HCT116 (cell line): ENCODE results near the gene ATRN. TPM values are rescaled to one million over a fixed set of nuclear protein-coding genes. Genes with fewer than 3 reads are reported as not detected.

Experiments
- ATAC-seq: fragments of 200-7000 bp; cut with Tn5 transposase; 2 replicates; pipeline ENCODE4 v1.9.1; 2020; ENCODE audit warnings: mild to moderate bottlenecking, moderate library complexity
- BruUV-seq: library from RNA; stranded (reverse); fragments of 400-500 nt; replicated peaks from 2 replicates; lab custom pipeline; 2021; lab: Mats Ljungman, UMichigan
- CTCF ChIA-PET: fragments of 300-600 bp; sonication (Branson Sonifier 250); formaldehyde crosslinking; loops from one replicate; lab custom pipeline; 2021; ENCODE audit warnings: antibody characterized with exemption; lab: Charles Lee
- POLR2A ChIA-PET: fragments of 300-600, 350-600 bp; sonication (Branson Sonifier 250); formaldehyde crosslinking; loops from one replicate; lab custom pipeline; 2021; ENCODE audit warnings: antibody characterized with exemption; lab: Charles Lee
- RAD21 ChIA-PET, 2 experiments: fragments of 300-600 bp; sonication (Branson Sonifier 250); formaldehyde crosslinking; loops; one replicate each; lab custom pipeline; 2023; ENCODE audit warnings: low total read pairs in 2 of 2; ENCODE audit not compliant: uncharacterized antibody in 2 of 2, unreplicated experiment in 2 of 2, low non-redundant PET in 1 of 2; lab: Charles Lee
- DNase-seq: peaks from one replicate; pipeline ENCODE4 v3.0.0-alpha.2; 2010; ENCODE audit warnings: low read depth, low spot score
- H2AFZ ChIP-seq: fragments of 200-600 bp; shearing (Covaris generic), sonication (generic); 2 replicates; pipeline ENCODE4 v1.6.1; 2017; ENCODE audit warnings: low read depth, mixed run types, mixed read lengths, antibody characterized with exemption, low read length; ENCODE audit not compliant: poor library complexity, severe bottlenecking
- H3K27ac ChIP-seq: 2 replicates; pipeline ENCODE4 v1.5.1; 2012; ENCODE audit warnings: low read depth, low read length
- H3K27me3 ChIP-seq: fragments of 200-600 bp; sonication (generic); 2 replicates; pipeline ENCODE4 v1.6.1; 2016; ENCODE audit warnings: mixed run types, low read length, mixed read lengths; ENCODE audit not compliant: insufficient read depth
- H3K36me3 ChIP-seq, 2 experiments: fragments of 200-500 bp in 1 of 2; fragments of 200-600 bp in 1 of 2; sonication (Bioruptor generic) in 1 of 2; sonication (generic) in 1 of 2; 2 replicates each; pipeline versions ENCODE4 v1.5.1 to v1.6.1; 2014 to 2016; ENCODE audit warnings: low read length in 2 of 2, inconsistent platforms in 1 of 2, mixed read lengths in 1 of 2, mixed run types in 1 of 2; ENCODE audit not compliant: insufficient read depth in 2 of 2, control insufficient read depth in 1 of 2
- H3K4me1 ChIP-seq, 2 experiments: fragments of 200-600 bp in 1 of 2; sonication (generic) in 1 of 2; 2 replicates each; pipeline versions ENCODE4 v1.5.1 to v1.6.1; 2012 to 2017; ENCODE audit warnings: low read length in 2 of 2, inconsistent platforms in 1 of 2, mild to moderate bottlenecking in 1 of 2, mixed read lengths in 1 of 2, mixed run types in 1 of 2, moderate library complexity in 1 of 2; ENCODE audit not compliant: insufficient read depth in 2 of 2, control insufficient read depth in 1 of 2
- H3K4me2 ChIP-seq: fragments of 200-600 bp; sonication (generic); 2 replicates; pipeline ENCODE4 v1.6.1; 2017; ENCODE audit warnings: mixed run types, low read length, mixed read lengths
- H3K4me3 ChIP-seq, 2 experiments: fragments of 200-600 bp in 1 of 2; sonication (generic) in 1 of 2; replicated peaks in 1 of 2; 2 replicates each; pipeline ENCODE4 v1.5.1; 2011 to 2016; ENCODE audit warnings: low read length in 2 of 2, control low read depth in 1 of 2, low read depth in 1 of 2, mild to moderate bottlenecking in 1 of 2, mixed read lengths in 1 of 2, mixed run types in 1 of 2
- H3K79me2 ChIP-seq: fragments of 200-600 bp; sonication (generic); 2 replicates; pipeline ENCODE4 v1.6.1; 2017; ENCODE audit warnings: mild to moderate bottlenecking, mixed run types, low read length, moderate library complexity, mixed read lengths; ENCODE audit not compliant: insufficient read depth
- H3K9ac ChIP-seq: fragments of 200-600 bp; sonication (generic); 2 replicates; pipeline ENCODE4 v1.6.1; 2016; ENCODE audit warnings: low read length, mixed read lengths
- H3K9me2 ChIP-seq: fragments of 200-600 bp; sonication (generic), shearing (Covaris generic); 2 replicates; pipeline ENCODE4 v1.6.1; 2017; ENCODE audit warnings: mixed run types, mild to moderate bottlenecking, moderate library complexity; ENCODE audit not compliant: insufficient read depth
- H3K9me3 ChIP-seq, 2 experiments: fragments of 200-500 bp in 1 of 2; fragments of 200-600 bp in 1 of 2; sonication (Bioruptor generic) in 1 of 2; sonication (generic) in 1 of 2; 2 replicates each; pipeline ENCODE4 v1.6.1; 2014 to 2017; ENCODE audit warnings: low read length in 2 of 2, mixed read lengths in 2 of 2, inconsistent platforms in 1 of 2, low read depth in 1 of 2, mild to moderate bottlenecking in 1 of 2, mixed run types in 1 of 2, moderate library complexity in 1 of 2; ENCODE audit not compliant: control insufficient read depth in 1 of 2, insufficient read depth in 1 of 2
- H4K20me1 ChIP-seq: fragments of 200-600 bp; sonication (generic), shearing (Covaris generic); 2 replicates; pipeline ENCODE4 v1.6.1; 2017; ENCODE audit warnings: mixed run types, mild to moderate bottlenecking, moderate library complexity; ENCODE audit not compliant: insufficient read depth
- CBX3 ChIP-seq: IDR thresholded peaks from 2 replicates; pipeline ENCODE4 v1.6.1; 2012; ENCODE audit warnings: low read depth
- CEBPB ChIP-seq: IDR thresholded peaks from 2 replicates; pipeline ENCODE4 v1.6.1; 2012; ENCODE audit warnings: low read depth
- EGR1 ChIP-seq: IDR thresholded peaks from 2 replicates; pipeline ENCODE4 v1.6.1; 2012; ENCODE audit warnings: low read depth
- EZH2 ChIP-seq: fragments of 200-600 bp; sonication (generic); IDR thresholded peaks from 2 replicates; pipeline ENCODE4 v1.6.1; 2017; ENCODE audit warnings: antibody characterized with exemption, mixed run types
- EZH2phosphoT487 ChIP-seq: fragments of 200-600 bp; IDR thresholded peaks from 2 replicates; pipeline ENCODE4 v1.6.1; 2018; ENCODE audit warnings: antibody characterized with exemption, borderline replicate concordance
- POLR2AphosphoS5 ChIP-seq: IDR thresholded peaks from 2 replicates; pipeline ENCODE4 v1.6.1; 2011; ENCODE audit warnings: mild to moderate bottlenecking, low read depth, low read length, moderate library complexity
- SIN3A ChIP-seq: IDR thresholded peaks from 2 replicates; pipeline ENCODE4 v1.6.1; 2012; ENCODE audit warnings: low read depth
- SP1 ChIP-seq: IDR thresholded peaks from 2 replicates; pipeline ENCODE4 v1.6.1; 2012; ENCODE audit warnings: low read depth
- SRF ChIP-seq: IDR thresholded peaks from 2 replicates; pipeline ENCODE4 v1.6.1; 2012; ENCODE audit warnings: low read depth
- YY1 ChIP-seq: IDR thresholded peaks from 2 replicates; pipeline ENCODE4 v1.6.1; 2011; ENCODE audit warnings: low read length, low read depth, moderate library complexity, mild to moderate bottlenecking; ENCODE audit not compliant: insufficient replicate concordance; ENCODE audit errors: extremely low read depth
- ZBTB33 ChIP-seq: IDR thresholded peaks from 2 replicates; pipeline ENCODE4 v1.6.1; 2011; ENCODE audit warnings: mild to moderate bottlenecking, low read length, moderate library complexity; ENCODE audit not compliant: insufficient replicate concordance; ENCODE audit errors: extremely low read depth
- intact Hi-C: fragments of 100-400 bp; cut with micrococcal nuclease; formaldehyde crosslinking; loops from 2 replicates; pipeline ENCODE4 v1.10.0; 2022
- total RNA-seq: library from RNA; stranded (reverse); gene quantifications from one replicate; pipeline ENCODE4 v1.2.1, GENCODE V29; 2021; ENCODE audit not compliant: unreplicated experiment

Gene ATRN
- total RNA-seq, 1 experiment from 2014 or later: 24.4 TPM

GRCh38 chr20:3436864-3437574 lies 33.8 kb upstream of the ATRN start:
- Histone ChIP-seq H3K9me2 (no peaks in the 10 kb centered on the region), H3K27me3 (no peaks in the 10 kb centered on the region), H3K9ac (no peak overlapping the region), H3K79me2 (no peaks in the 10 kb centered on the region), H3K4me3 (no peak overlapping the region), H3K4me1 (no peaks in the 10 kb centered on the region), H4K20me1 (no peaks in the 10 kb centered on the region), H3K9me3 (no peaks in the 10 kb centered on the region), H3K27ac (no peak overlapping the region), H2AFZ (no peak overlapping the region), H3K4me2 (no peak overlapping the region), H3K36me3 (no peaks in the 10 kb centered on the region)
- ATAC-seq (no peak), DNase-seq (no peak)
- BruUV-seq: no TSS peak
- CTCF ChIA-PET: no interaction called here
- RAD21 ChIA-PET: no interaction called here
- intact Hi-C loops: no loop called here
- TF ChIP-seq CEBPB: no peak
- TF ChIP-seq YY1: no peak
- TF ChIP-seq ZBTB33: no peak
- TF ChIP-seq EGR1: no peak
- TF ChIP-seq SIN3A: no peak
- no peak for TF ChIP-seq POLR2AphosphoS5
- TF ChIP-seq SP1: no peak
- no peak for TF ChIP-seq EZH2phosphoT487
- no peak for TF ChIP-seq SRF
- TF ChIP-seq EZH2: no peak
- TF ChIP-seq CBX3: no peak
- POLR2A ChIA-PET: no interaction called here
